ENCODE results near the gene SMOC1.

DNA sequence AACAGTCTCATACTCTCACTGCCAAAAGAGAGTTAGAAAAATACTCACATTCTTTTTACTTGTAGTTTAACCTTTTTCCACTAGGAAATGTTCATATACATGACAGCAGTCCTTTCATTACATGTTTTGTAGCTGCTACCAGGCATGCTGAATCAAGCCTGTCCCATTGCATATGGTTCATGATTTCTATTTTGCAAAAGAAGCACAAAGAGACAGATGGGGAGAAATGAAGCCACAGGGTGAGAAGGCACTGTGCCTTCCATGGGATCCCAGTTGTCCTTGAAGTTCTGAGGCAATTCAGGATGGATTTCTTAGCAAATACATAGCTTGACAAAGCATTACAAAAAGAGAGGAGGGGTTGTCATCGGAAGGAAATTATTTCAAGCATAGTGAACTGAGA, 89.5 kb downstream of the SMOC1 start:
- TF ChIP-seq, protein P1, sequence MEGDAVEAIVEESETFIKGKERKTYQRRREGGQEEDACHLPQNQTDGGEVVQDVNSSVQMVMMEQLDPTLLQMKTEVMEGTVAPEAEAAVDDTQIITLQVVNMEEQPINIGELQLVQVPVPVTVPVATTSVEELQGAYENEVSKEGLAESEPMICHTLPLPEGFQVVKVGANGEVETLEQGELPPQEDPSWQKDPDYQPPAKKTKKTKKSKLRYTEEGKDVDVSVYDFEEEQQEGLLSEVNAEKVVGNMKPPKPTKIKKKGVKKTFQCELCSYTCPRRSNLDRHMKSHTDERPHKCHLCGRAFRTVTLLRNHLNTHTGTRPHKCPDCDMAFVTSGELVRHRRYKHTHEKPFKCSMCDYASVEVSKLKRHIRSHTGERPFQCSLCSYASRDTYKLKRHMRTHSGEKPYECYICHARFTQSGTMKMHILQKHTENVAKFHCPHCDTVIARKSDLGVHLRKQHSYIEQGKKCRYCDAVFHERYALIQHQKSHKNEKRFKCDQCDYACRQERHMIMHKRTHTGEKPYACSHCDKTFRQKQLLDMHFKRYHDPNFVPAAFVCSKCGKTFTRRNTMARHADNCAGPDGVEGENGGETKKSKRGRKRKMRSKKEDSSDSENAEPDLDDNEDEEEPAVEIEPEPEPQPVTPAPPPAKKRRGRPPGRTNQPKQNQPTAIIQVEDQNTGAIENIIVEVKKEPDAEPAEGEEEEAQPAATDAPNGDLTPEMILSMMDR (IDR thresholded peaks at IDR 0.05; ENCODE audit: low read depth, low read length), result no peak
- TF ChIP-seq POLR2A (IDR thresholded peaks at IDR 0.05; ENCODE audit: extremely low read depth, insufficient read length), result no peak
- TF ChIP-seq, protein P2, sequence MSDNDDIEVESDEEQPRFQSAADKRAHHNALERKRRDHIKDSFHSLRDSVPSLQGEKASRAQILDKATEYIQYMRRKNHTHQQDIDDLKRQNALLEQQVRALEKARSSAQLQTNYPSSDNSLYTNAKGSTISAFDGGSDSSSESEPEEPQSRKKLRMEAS (IDR thresholded peaks at IDR 0.05; ENCODE audit: low read depth, low read length), result no peak
- no peak for TF ChIP-seq MYC (IDR thresholded peaks at IDR 0.05; ENCODE audit: low read depth, low read length)
